VCaP (cell line): Measurements from ENCODE around the gene TAF4B.

Experiments used
- H3K27ac ChIP-seq: fragments of 450-650 bp; 2 replicates; pipeline ENCODE4 v1.5.1; 2017
- CTCF ChIP-seq: fragments of 450-650 bp; conservative IDR thresholded peaks from 2 replicates; pipeline ENCODE4 v1.5.1; 2017; ENCODE audit warnings: mild to moderate bottlenecking, moderate library complexity

TAF4B gene

DNA sequence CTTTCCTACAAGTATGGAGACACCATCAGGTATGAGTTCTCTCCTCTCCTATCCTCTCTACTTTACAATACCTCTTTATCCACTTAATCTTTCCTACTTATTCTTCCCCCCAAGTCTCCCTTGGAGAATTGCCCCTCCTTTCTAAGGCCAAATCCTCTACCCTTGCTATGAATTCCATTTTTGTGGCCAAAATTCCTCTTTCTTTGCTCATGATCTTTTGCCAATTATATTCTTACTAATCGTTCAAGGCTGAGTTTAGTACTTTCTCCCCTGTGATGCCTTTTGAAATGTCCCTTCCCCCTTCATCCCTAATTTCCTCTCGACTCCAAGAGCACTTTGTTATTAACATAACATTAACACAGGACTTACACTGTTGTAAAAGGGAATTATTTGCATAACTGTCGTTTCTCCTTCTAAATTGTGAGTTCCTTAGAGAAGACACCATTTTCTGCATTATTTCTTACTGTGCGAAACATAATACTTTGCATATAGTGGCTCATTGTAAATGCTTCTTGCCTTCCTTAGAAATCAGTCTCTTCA is 188.7 kb downstream of the TAF4B start:
- H3K27ac ChIP-seq, result no peak overlapping the region
- TF ChIP-seq CTCF, result no peak

DNA sequence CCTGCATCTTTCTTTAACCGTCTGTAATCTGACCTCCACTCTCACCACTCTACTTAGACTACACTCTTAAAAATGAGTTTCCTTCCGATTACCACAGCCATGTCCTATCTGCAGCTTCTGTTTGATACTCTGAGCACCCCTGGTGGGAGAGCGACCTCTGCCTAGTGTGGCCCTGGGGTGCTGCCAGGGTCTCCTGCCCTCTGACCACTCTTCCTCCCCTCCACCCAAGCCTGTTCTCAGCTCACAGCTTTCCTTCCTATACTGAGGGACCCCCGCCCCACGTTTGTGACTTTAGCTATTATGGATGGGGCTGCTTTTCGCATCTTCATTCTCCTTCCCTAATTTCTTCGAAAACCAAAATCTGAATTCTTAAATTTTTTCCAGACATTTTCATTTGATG is 189.4 kb downstream of the TAF4B start:
- TF ChIP-seq CTCF, result no peak
- H3K27ac ChIP-seq, result no peak overlapping the region

- H3K27ac ChIP-seq, result no peak overlapping the region
- TF ChIP-seq CTCF, result no peak
These were observed 190.5 kb downstream of the TAF4B start for GRCh38 chr18:26416652-26417150.

GRCh38 chr18:26417190-26417589 is 190.9 kb downstream of the TAF4B start:
- TF ChIP-seq CTCF, result no peak
- no peak overlapping the region for H3K27ac ChIP-seq

- no peak overlapping the region for H3K27ac ChIP-seq
- TF ChIP-seq CTCF, result no peak
These were observed 192.0 kb downstream of the TAF4B start for GRCh38 chr18:26418225-26418624.

DNA sequence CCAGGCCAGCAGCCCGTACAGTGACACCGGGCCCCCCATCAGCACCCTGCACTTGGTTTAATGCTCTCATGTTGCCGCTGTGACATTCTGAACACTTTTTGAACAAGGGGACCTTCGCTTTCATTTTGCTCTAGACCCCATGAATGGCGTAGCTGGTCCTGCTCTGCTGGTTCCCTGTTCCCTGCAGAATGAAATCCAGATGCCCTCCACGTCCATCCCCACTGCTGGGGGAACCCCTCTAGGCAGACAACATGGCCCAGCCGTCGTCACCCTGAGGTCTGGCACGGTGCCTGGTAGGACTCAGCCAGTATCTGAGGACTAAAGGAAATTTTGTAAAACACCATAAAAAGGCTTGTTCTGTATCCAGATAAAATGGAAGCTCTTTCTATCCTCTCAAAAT is 193.5 kb downstream of the TAF4B start:
- no peak overlapping the region for H3K27ac ChIP-seq

GRCh38 chr18:26421503-26421902 is 195.3 kb downstream of the TAF4B start:
- no peak for TF ChIP-seq CTCF
- no peak overlapping the region for H3K27ac ChIP-seq

More for the DNA sequence above, 193.5 kb downstream of the TAF4B start:
- TF ChIP-seq CTCF, result no peak
